Right ventricle myocardium superior (tissue), 1 donor: ENCODE results near the gene NNMT. TPM values are rescaled to one million over a fixed set of nuclear protein-coding genes. Genes with fewer than 3 reads are reported as not detected.

Experiments
- ATAC-seq: fragments of 200-7000 bp; cut with Tn5 transposase; one replicate; pipeline ENCODE4 v1.9.1; 2020; ENCODE audit warnings: mild to moderate bottlenecking; ENCODE audit not compliant: poor library complexity
- DNase-seq: peaks from one replicate; pipeline ENCODE4 v3.0.0-alpha.2; 2020
- intact Hi-C: fragments of 100-400 bp; cut with DNase I; formaldehyde crosslinking; loops from one replicate; pipeline ENCODE4 v1.11.2; 2022
- long read RNA-seq: library from polyadenylated mRNA; unstranded; transcript quantifications from one replicate; pipeline ENCODE4 v2.0.0, GENCODE V29; 2021
- total RNA-seq: library from RNA; stranded (reverse); fragmentation: NEBNext Ultra II Directional; extraction: Animal tissue kit (Norgen Biotek cat#: 25700); gene quantifications from one replicate; pipeline ENCODE4 v1.2.1, GENCODE V29; 2021
- donor health status: DM: no; HTN: yes; CAD: no; lungs with severe emphysema.

The NNMT gene
- 29.8 TPM for total RNA-seq
- long read RNA-seq, transcript NNMT-201 (3 exons, 1,610 nt): major isoform, 12 of 20 reads
- long read RNA-seq, partial matches to known transcripts: 1 of 20 reads
- long read RNA-seq, other reads (novel, unspliced or antisense): 6 of 20 reads

- ATAC-seq: peak; percentile 77
- intact Hi-C loops: no loop called here
- peak; percentile 81 for DNase-seq
Measured at GRCh38 chr11:114295676-114296604, at the start of gene NNMT. NNMT (plus strand) TSS chr11:114296399; CDS start chr11:114296557, 158 bp downstream.

GRCh38 chr11:114247070-114247789 lies 49.0 kb upstream of the NNMT start:
- no peak for DNase-seq
- intact Hi-C loops: no loop called here
- ATAC-seq: no peak

- DNase-seq (no peak), ATAC-seq (no peak)
- intact Hi-C loops: no loop called here
Measured at GRCh38 chr11:114250180-114250579, 46.0 kb upstream of the NNMT start.

GRCh38 chr11:114250993-114251814 lies 45.0 kb upstream of the NNMT start:
- intact Hi-C loops: no loop called here

GRCh38 chr11:114251815-114252337 lies 44.3 kb upstream of the NNMT start:
- intact Hi-C loops: no loop called here
- ATAC-seq (no peak), DNase-seq (peak; percentile 69)

More at GRCh38 chr11:114250993-114251814, 45.0 kb upstream of the NNMT start:
- DNase-seq: peak; percentile 66
- ATAC-seq: peak; percentile 63

GRCh38 chr11:114252767-114253166 lies 43.4 kb upstream of the NNMT start:
- ATAC-seq (no peak), DNase-seq (no peak)
- intact Hi-C loops: no loop called here

- intact Hi-C loops: no loop called here
- no peak for ATAC-seq
- no peak for DNase-seq
Measured at GRCh38 chr11:114253771-114254170, 42.4 kb upstream of the NNMT start.

- intact Hi-C loops: loop anchor here (5.0 kb wide), 1 partner anchor 72 kb away; no protein-coding TSS in a partner anchor
- ATAC-seq (no peak), DNase-seq (no peak)
Measured at GRCh38 chr11:114254571-114255146, 41.5 kb upstream of the NNMT start.

GRCh38 chr11:114255289-114255688 lies 40.9 kb upstream of the NNMT start:
- intact Hi-C loops: loop anchor here (5.0 kb wide), 1 partner anchor 73 kb away; no protein-coding TSS in a partner anchor
- ATAC-seq (no peak), DNase-seq (no peak)

- ATAC-seq (no peak), DNase-seq (no peak)
- intact Hi-C loops: loop anchor here (5.0 kb wide), 1 partner anchor 74 kb away; no protein-coding TSS in a partner anchor
Measured at GRCh38 chr11:114256176-114256966, 39.8 kb upstream of the NNMT start.

GRCh38 chr11:114256967-114257286 lies 39.3 kb upstream of the NNMT start:
- DNase-seq: no peak
- ATAC-seq: no peak
- intact Hi-C loops: loop anchor here (5.0 kb wide), 1 partner anchor 75 kb away; no protein-coding TSS in a partner anchor

GRCh38 chr11:114257621-114258558 lies 38.3 kb upstream of the NNMT start:
- intact Hi-C loops: loop anchor here (5.0 kb wide), 1 partner anchor 76 kb away; no protein-coding TSS in a partner anchor
- DNase-seq (peak; percentile 86), ATAC-seq (peak; percentile 42)

- ATAC-seq (peak; percentile 25), DNase-seq (peak; percentile 62)
Measured at GRCh38 chr11:114258696-114259095, 37.5 kb upstream of the NNMT start.

GRCh38 chr11:114259124-114259526 lies 37.1 kb upstream of the NNMT start:
- ATAC-seq (peak; percentile 12), DNase-seq (peak; percentile 71)
- intact Hi-C loops: loop anchor here (5.0 kb wide), 1 partner anchor 77 kb away; no protein-coding TSS in a partner anchor

More at GRCh38 chr11:114258696-114259095, 37.5 kb upstream of the NNMT start:
- intact Hi-C loops: loop anchor here (5.0 kb wide), 1 partner anchor 76 kb away; no protein-coding TSS in a partner anchor

- DNase-seq (no peak), ATAC-seq (peak; percentile 0)
- intact Hi-C loops: loop anchor here (5.0 kb wide), 1 partner anchor 77 kb away; no protein-coding TSS in a partner anchor
Measured at GRCh38 chr11:114259551-114259983, 36.6 kb upstream of the NNMT start.

GRCh38 chr11:114260077-114260476 lies 36.1 kb upstream of the NNMT start:
- no peak for ATAC-seq
- no peak for DNase-seq
- intact Hi-C loops: loop anchor here (2.0 kb wide), 3 partner anchors 223 to 363 kb away; no protein-coding TSS in a partner anchor
